ENCODE data around the gene RIC3.

Gene RIC3

DNA sequence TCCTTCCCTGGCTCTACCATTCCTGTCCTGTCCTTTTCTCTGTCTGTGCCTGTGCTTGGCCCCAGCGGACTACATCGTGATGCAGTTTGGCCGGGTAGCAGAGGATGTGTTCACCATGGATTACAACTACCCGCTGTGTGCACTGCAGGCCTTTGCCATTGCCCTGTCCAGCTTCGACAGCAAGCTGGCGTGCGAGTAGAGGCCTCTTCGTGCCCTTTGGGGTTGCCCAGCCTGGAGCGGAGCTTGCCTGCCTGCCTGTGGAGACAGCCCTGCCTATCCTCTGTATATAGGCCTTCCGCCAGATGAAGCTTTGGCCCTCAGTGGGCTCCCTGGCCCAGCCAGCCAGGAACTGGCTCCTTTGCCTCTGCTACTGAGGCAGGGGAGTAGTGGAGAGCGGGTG is 67.4 kb downstream of the RIC3 start:
- H3K9me3 ChIP-seq (replicated peaks in 1 of 11), result no peaks in the 10 kb centered on the region
- no peak overlapping the region for H3K4me2 ChIP-seq
- no peaks in the 10 kb centered on the region; a peak in 1 of 22 replicates for H4K20me1 ChIP-seq
- H3K27ac ChIP-seq, result no peak overlapping the region
- peaks cover 0 to 34% (median 21%) of the 10 kb centered on the region in 11 experiments; a peak in 8 of 22 replicates for H3K36me3 ChIP-seq
- H3K4me3 ChIP-seq, result no peak overlapping the region
- H3K27me3 ChIP-seq, result no peaks in the 10 kb centered on the region
- H3K9ac ChIP-seq, result no peak overlapping the region
- H3K4me1 ChIP-seq, result no peaks in the 10 kb centered on the region
- TF ChIP-seq Cebpa-rat (IDR thresholded peaks at IDR 0.05), result no peak

DNA sequence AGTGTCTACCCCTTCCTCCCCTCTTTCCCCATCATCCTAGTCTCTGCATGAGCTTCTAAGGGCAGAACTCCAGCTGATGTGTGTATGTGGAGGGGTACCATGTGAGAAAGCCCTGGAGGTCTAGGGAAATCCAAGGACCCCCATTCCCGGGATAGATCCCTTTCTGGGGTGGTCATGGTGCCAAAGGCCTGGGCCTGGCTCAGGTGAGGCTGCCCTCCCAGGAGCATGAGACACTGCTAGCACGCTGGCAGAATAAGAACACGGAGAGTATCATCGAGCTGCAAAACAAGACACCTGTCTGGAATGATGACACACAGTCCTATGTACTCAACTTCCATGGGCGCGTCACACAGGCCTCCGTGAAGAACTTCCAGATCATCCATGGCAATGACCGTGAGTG is 68.2 kb downstream of the RIC3 start:
- no peak for TF ChIP-seq Cebpa-rat (IDR thresholded peaks at IDR 0.05)
- Histone ChIP-seq H3K9me3 (replicated peaks in 1 of 11) (no peaks in the 10 kb centered on the region), H3K27me3 (no peaks in the 10 kb centered on the region), H3K27ac (no peak overlapping the region), H3K9ac (no peak overlapping the region), H3K4me3 (no peak overlapping the region), H3K4me2 (no peak overlapping the region), H4K20me1 (no peaks in the 10 kb centered on the region; a peak in 1 of 22 replicates), H3K4me1 (peaks cover 0 to 6% (median 4%) of the 10 kb centered on the region in 10 experiments; a peak in 13 of 20 replicates), H3K36me3 (peaks cover 0 to 34% (median 21%) of the 10 kb centered on the region in 11 experiments; a peak in 8 of 22 replicates)

DNA sequence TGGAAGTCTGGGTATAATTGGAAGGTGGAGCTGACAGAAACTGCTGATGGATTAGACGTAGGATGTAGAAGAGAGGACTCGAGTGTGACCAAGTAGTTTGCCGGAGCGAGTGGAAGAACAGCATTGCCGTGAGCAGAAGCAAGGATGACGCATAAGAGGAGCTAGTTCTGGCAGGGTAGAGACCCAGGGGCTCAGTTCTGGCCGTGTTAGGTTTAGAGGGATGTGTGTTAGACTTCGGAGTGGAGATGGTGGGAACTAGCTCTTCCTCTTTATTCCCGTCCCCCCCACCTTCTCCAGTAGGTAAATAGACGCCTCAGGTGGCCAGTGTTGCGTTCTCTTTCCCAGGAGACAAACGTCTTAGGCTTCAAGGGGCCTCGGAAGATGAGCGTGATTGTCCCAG is 68.7 kb downstream of the RIC3 start:
- Histone ChIP-seq H3K27ac (no peak overlapping the region), H3K4me1 (peaks cover 0 to 10% (median 9%) of the 10 kb centered on the region in 10 experiments; a peak in 13 of 20 replicates), H3K36me3 (peaks cover 0 to 34% (median 16%) of the 10 kb centered on the region in 11 experiments; a peak in 8 of 22 replicates), H3K4me2 (no peak overlapping the region), H3K9ac (no peak overlapping the region), H3K9me3 (replicated peaks in 1 of 11) (no peaks in the 10 kb centered on the region), H4K20me1 (no peaks in the 10 kb centered on the region; a peak in 1 of 22 replicates), H3K27me3 (no peaks in the 10 kb centered on the region), H3K4me3 (no peak overlapping the region)
- TF ChIP-seq Cebpa-rat (IDR thresholded peaks at IDR 0.05), result no peak

DNA sequence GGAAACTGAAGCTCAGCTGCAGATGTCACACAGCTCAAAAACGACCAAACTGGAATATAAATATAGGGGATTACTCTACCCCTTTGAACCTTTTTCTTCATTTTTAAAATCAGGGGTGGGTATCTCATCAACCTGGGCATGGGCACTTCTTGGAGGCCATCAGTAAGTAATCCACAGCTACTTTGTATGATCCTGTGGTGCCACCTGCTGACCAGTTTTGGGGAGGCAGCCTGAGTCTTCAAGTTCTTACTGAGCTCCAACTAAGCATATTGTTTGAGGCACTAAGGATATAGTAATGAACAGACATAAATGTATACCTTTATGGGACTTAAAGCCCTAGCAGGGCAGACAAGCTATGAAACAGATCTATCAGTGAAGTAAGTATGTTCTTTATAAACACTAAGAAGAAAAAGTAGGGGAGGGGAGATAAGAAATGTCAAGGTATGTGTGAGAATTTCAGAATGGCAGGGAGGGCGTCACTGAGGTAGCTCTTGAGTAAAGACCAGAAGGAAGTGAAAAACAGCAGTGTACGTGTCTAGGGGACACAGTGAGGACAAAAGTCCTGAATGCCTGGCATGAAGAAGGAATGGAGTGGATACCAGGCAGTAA is 69.4 kb downstream of the RIC3 start:
- H3K9ac ChIP-seq, result no peak overlapping the region
- peaks cover 0 to 18% (median 16%) of the 10 kb centered on the region in 10 experiments; a peak in 13 of 20 replicates for H3K4me1 ChIP-seq
- peaks cover 0 to 38% (median 15%) of the 10 kb centered on the region in 11 experiments; a peak in 8 of 22 replicates for H3K36me3 ChIP-seq
- H3K9me3 ChIP-seq (replicated peaks in 1 of 11), result no peaks in the 10 kb centered on the region
- no peak for TF ChIP-seq Cebpa-rat (IDR thresholded peaks at IDR 0.05)
- no peak overlapping the region for H3K4me3 ChIP-seq
- no peak overlapping the region for H3K4me2 ChIP-seq
- no peak overlapping the region for H3K27ac ChIP-seq
- no peaks in the 10 kb centered on the region for H3K27me3 ChIP-seq
- H4K20me1 ChIP-seq, result no peaks in the 10 kb centered on the region; a peak in 1 of 22 replicates

DNA sequence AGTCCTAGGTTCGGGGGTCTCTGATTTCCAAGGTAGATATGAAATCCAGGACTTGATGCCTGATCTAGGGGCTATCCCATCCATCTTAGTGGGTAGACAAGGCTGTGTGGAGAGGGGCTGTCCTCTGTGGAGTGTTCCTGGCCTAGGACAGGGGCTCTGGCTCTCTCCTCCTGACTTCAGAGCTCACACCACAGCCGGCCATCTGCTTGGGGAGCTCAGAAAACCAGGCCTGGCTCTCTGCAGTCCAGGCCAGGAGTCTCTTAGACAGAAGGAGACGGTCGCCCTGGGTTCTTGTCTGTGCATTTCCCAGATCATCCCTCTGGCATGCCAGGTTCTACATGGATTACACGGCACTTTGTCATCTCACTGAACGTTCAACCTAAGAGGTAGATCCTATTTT is 69.9 kb downstream of the RIC3 start:
- H3K9me3 ChIP-seq (replicated peaks in 1 of 11), result no peaks in the 10 kb centered on the region
- peaks cover 0 to 40% (median 13%) of the 10 kb centered on the region in 11 experiments; a peak in 8 of 22 replicates for H3K36me3 ChIP-seq
- no peak overlapping the region for H3K27ac ChIP-seq
- no peaks in the 10 kb centered on the region for H3K27me3 ChIP-seq
- no peak overlapping the region for H3K4me2 ChIP-seq
- H3K4me1 ChIP-seq, result peaks cover 0 to 23% (median 21%) of the 10 kb centered on the region in 10 experiments; a peak in 14 of 20 replicates
- no peaks in the 10 kb centered on the region; a peak in 1 of 22 replicates for H4K20me1 ChIP-seq
- H3K9ac ChIP-seq, result peak overlapping the region in 1 of 11 experiments; percentile 50; a peak in 1 of 22 replicates
- no peak for TF ChIP-seq Cebpa-rat (IDR thresholded peaks at IDR 0.05)
- no peak overlapping the region for H3K4me3 ChIP-seq

DNA sequence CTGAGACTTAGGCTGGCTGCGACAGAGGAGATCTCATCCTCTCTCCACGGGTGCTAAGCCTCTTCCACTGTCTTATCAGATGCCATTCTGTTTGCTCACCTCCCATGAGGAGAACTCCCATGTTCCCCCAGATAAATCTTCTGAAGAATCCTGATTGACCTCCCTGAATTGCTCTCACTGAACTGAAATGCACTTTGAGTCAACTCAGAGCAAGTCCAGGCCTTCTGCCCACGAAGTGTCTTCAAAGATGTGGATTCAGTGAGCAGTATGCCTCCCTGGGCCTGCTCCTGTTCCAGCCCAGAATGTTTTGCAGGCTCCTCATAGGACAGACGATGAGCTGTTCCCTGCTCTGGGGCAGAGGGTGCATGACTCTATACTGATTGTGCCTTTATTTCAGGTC is 70.5 kb downstream of the RIC3 start:
- H3K9me3 ChIP-seq (replicated peaks in 1 of 11), result no peaks in the 10 kb centered on the region
- TF ChIP-seq Cebpa-rat (IDR thresholded peaks at IDR 0.05), result no peak
- peaks cover 0 to 28% (median 27%) of the 10 kb centered on the region in 10 experiments; a peak in 15 of 20 replicates for H3K4me1 ChIP-seq
- no peak overlapping the region for H3K4me2 ChIP-seq
- H4K20me1 ChIP-seq, result no peaks in the 10 kb centered on the region; a peak in 1 of 22 replicates
- H3K9ac ChIP-seq, result 0 out of 22 replicates have a peak overlapping the region, but pooled peaks of 1 of the 11 experiments have one; percentile 50
- peaks cover 0 to 40% (median 10%) of the 10 kb centered on the region in 11 experiments; a peak in 8 of 22 replicates for H3K36me3 ChIP-seq
- no peaks in the 10 kb centered on the region for H3K27me3 ChIP-seq
- H3K27ac ChIP-seq, result no peak overlapping the region
- H3K4me3 ChIP-seq, result no peak overlapping the region

DNA sequence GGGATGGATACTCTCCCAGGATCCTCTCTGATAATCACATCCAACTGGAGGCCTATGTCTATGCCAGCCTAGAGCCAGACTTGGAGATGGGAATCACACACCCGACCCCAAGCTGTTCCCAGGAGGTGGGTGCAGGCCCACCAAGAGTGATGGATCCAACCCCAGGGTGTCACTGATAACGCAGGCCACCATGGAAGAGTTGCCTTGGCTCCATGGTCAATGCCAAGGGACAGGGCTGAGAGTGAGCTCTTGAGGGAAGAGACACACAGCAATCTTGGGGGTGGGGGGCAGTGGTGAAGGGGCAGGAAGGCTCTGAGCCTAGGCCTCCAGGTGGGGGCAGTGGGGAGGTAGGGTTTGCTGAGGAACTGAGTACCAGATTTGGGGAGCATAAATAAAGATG is 70.9 kb downstream of the RIC3 start:
- H3K9ac ChIP-seq, result no peak overlapping the region
- no peak for TF ChIP-seq Cebpa-rat (IDR thresholded peaks at IDR 0.05)
- no peaks in the 10 kb centered on the region; a peak in 1 of 22 replicates for H4K20me1 ChIP-seq
- H3K27me3 ChIP-seq, result no peaks in the 10 kb centered on the region
- H3K4me1 ChIP-seq, result peaks cover 0 to 32% (median 31%) of the 10 kb centered on the region in 10 experiments; a peak in 15 of 20 replicates
- H3K4me2 ChIP-seq, result no peak overlapping the region
- H3K36me3 ChIP-seq, result peaks cover 0 to 40% (median 10%) of the 10 kb centered on the region in 11 experiments; a peak in 8 of 22 replicates
- no peaks in the 10 kb centered on the region for H3K9me3 ChIP-seq (replicated peaks in 1 of 11)
- H3K27ac ChIP-seq, result no peak overlapping the region
- no peak overlapping the region for H3K4me3 ChIP-seq

DNA sequence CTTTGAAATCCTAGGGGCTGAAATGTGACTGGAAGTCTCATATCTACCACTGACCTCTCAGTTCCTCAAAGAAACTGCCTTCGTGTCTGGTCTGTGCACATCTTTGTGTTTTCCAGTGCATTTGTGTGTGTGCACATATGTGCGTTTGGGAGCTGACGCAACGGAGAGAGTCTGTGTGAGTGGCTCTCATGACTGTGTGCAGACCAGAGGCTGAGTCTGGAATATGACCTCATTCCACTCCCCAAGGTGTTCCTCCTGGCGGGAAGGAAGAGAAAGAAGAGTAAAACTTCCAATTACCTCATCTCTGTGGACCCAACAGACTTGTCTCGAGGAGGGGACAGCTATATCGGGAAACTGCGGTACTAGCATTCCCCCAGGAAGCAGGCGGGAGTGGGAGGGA is 71.4 kb downstream of the RIC3 start:
- no peaks in the 10 kb centered on the region for H3K9me3 ChIP-seq (replicated peaks in 1 of 11)
- no peak overlapping the region for H3K4me3 ChIP-seq
- no peak overlapping the region for H3K4me2 ChIP-seq
- TF ChIP-seq Cebpa-rat (IDR thresholded peaks at IDR 0.05), result no peak
- H3K27me3 ChIP-seq, result no peaks in the 10 kb centered on the region
- H3K9ac ChIP-seq, result no peak overlapping the region
- H4K20me1 ChIP-seq, result no peaks in the 10 kb centered on the region
- H3K36me3 ChIP-seq, result peaks cover 0 to 37% (median 10%) of the 10 kb centered on the region in 11 experiments; a peak in 8 of 22 replicates
- no peak overlapping the region for H3K27ac ChIP-seq
- peaks cover 0 to 37% (median 36%) of the 10 kb centered on the region in 10 experiments; a peak in 15 of 20 replicates for H3K4me1 ChIP-seq

DNA sequence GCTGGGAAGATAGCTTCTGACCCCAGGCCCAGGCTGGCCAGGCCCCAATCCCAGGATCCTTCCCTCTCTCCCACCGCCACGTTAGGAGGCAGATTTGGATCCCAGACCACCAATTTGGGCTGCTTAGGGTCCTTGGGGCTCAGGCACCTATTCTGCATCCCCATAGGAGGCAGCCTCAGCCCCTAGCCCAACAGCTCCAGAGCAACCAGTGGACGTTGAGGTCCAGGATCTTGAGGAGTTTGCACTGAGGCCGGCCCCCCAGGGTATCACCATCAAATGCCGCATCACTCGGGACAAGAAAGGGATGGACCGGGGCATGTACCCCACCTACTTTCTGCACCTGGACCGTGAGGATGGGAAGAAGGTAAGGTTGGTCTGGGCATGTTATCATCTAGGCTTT is 71.8 kb downstream of the RIC3 start:
- Histone ChIP-seq H3K36me3 (peaks cover 0 to 33% (median 10%) of the 10 kb centered on the region in 11 experiments; a peak in 8 of 22 replicates), H3K4me2 (no peak overlapping the region)

More for the DNA sequence above, 71.8 kb downstream of the RIC3 start:
- Histone ChIP-seq H4K20me1 (no peaks in the 10 kb centered on the region), H3K27me3 (no peaks in the 10 kb centered on the region), H3K27ac (no peak overlapping the region), H3K9ac (no peak overlapping the region), H3K4me3 (no peak overlapping the region), H3K4me1 (peaks cover 0 to 41% (median 39%) of the 10 kb centered on the region in 10 experiments; a peak in 15 of 20 replicates), H3K9me3 (replicated peaks in 1 of 11) (no peaks in the 10 kb centered on the region)
- TF ChIP-seq Cebpa-rat (IDR thresholded peaks at IDR 0.05), result no peak

Measured in BLaER1 treated with 17β-estradiol and CSF1 and Interleukin-3, amounts not matched to agents 10 nM and 100 nM (cell line).